Adrenal gland (tissue), 5 donors: Measurements from ENCODE around the gene AMACR.

Experiments
- POLR2A ChIP-seq, 2 donors: fragments of 450-650 bp; IDR thresholded peaks; one replicate each; pipeline ENCODE4 v1.6.1; 2017; ENCODE audit warnings: antibody characterized with exemption in 2 of 2, mild to moderate bottlenecking in 2 of 2, moderate library complexity in 1 of 2
- TF ChIP-seq, protein P1 (sequence below), 6 experiments: fragments of 450-650 bp in 4 of 6; fragments of 200-600 bp in 2 of 6; sonication (generic) in 1 of 6; IDR thresholded peaks; 1 replicate in 5 of 6; 2 replicates in 1 of 6; pipeline versions ENCODE4 v1.5.1 to v1.8.0; 2016 to 2021; ENCODE audit warnings: antibody characterized with exemption in 6 of 6, mild to moderate bottlenecking in 2 of 6, moderate library complexity in 1 of 6
- donor health status: DM: no; HTN: no; CAD: no.

DNA sequence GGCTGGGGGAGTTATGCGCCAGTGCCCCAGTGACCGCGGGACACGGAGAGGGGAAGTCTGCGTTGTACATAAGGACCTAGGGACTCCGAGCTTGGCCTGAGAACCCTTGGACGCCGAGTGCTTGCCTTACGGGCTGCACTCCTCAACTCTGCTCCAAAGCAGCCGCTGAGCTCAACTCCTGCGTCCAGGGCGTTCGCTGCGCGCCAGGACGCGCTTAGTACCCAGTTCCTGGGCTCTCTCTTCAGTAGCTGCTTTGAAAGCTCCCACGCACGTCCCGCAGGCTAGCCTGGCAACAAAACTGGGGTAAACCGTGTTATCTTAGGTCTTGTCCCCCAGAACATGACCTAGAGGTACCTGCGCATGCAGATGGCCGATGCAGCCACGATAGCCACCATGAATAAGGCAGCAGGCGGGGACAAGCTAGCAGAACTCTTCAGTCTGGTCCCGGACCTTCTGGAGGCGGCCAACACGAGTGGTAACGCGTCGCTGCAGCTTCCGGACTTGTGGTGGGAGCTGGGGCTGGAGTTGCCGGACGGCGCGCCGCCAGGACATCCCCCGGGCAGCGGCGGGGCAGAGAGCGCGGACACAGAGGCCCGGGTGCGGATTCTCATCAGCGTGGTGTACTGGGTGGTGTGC, 71.4 kb downstream of the AMACR start, which contains the start of gene RXFP3:
- TF ChIP-seq, protein P1, sequence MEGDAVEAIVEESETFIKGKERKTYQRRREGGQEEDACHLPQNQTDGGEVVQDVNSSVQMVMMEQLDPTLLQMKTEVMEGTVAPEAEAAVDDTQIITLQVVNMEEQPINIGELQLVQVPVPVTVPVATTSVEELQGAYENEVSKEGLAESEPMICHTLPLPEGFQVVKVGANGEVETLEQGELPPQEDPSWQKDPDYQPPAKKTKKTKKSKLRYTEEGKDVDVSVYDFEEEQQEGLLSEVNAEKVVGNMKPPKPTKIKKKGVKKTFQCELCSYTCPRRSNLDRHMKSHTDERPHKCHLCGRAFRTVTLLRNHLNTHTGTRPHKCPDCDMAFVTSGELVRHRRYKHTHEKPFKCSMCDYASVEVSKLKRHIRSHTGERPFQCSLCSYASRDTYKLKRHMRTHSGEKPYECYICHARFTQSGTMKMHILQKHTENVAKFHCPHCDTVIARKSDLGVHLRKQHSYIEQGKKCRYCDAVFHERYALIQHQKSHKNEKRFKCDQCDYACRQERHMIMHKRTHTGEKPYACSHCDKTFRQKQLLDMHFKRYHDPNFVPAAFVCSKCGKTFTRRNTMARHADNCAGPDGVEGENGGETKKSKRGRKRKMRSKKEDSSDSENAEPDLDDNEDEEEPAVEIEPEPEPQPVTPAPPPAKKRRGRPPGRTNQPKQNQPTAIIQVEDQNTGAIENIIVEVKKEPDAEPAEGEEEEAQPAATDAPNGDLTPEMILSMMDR (IDR thresholded peaks at IDR 0.05) = no peak
- TF ChIP-seq POLR2A (IDR thresholded peaks at IDR 0.05) = no peak
